ENCODE data around the gene ASB18.
A peak's percentile ranks its signal among the peaks of the same experiment; 100 is the strongest.

ASB18 gene

GRCh38 chr2:236173036-236173728 lies 91.0 kb downstream of the ASB18 start:
- no peak for DNase-seq

DNA sequence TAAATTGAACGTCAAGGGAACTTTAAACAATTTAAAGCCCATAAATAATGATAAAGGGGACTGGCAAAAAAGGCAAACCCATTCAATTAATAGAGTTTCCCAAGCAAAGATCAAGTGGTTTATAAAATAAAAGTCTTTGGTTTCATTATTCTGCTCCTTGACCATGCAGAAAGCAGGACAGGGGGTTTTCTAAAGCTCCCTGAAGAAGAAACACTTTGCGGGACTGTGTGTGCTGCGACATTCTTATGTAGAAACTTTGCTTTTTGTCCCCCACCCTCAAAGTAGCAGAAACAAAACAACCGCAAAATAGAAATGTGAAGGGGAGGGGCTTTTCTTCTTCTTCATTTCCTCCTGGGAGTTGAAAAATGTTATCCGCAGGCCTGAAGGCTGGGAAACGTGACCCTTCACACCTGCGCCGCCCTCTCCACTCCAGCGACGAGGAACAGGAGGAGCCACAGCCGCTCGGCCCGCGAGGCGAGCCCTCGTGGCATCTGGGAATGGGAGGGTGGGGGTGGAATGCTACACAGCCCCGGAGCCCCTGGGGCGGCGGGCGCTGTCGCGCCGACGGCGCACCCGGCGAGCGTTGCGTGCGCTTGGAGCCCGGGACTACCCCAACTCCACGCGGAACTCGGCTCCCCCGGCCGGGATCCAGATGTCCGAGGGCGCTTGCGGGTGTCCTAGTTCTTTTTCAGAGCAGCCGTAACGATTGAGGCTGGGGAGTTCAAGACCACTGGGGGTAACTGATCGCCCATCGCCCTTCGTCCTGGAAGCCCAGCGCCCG lies 91.8 kb downstream of the ASB18 start:
- no peak for DNase-seq

- no peak for DNase-seq
These were observed 92.4 kb downstream of the ASB18 start for GRCh38 chr2:236171680-236172254.

- no peak for DNase-seq
These were observed 93.0 kb downstream of the ASB18 start for GRCh38 chr2:236171181-236171679.

GRCh38 chr2:236170590-236171165 lies 93.5 kb downstream of the ASB18 start:
- DNase-seq = no peak

DNA sequence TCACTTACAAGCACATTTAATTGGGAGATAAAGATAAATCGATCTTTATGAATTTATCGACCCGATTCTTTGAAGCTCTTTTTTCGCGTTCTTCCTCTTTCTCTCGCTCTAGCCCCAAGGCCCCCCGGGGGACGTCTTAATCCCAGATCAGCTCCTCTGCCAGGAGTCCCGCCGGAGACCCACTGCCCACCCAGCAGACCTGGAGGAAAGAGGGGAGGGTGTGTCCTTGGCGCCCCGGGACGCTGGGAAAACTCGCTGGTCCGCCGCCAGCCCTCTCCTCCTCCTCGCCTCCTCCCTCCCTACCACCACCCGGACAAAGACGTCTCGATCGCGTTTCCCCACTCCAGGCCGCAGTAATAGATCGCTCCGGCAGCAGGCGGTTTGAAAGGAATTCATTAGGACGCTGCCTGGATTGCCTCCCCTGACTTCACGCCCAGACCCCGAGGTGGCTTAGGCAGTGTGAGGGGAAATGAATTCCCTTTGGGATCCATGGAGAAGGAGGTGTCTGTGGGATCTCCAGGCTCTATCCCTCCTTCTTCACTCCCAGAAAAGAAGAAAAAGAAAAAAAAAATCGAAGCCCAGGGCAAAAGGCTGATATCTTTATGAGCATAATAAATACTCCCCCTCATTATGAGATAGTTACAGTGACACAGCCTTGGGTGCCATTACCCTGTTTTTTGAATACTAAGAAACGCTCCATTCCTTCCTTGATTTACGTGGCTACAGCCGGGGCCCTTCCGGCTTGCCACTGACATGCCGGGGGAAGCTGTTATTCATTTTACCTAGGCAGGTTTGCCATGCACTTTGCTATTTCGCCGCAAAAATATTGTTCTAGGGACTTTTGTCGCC lies 94.2 kb downstream of the ASB18 start:
- no peak for DNase-seq

DNA sequence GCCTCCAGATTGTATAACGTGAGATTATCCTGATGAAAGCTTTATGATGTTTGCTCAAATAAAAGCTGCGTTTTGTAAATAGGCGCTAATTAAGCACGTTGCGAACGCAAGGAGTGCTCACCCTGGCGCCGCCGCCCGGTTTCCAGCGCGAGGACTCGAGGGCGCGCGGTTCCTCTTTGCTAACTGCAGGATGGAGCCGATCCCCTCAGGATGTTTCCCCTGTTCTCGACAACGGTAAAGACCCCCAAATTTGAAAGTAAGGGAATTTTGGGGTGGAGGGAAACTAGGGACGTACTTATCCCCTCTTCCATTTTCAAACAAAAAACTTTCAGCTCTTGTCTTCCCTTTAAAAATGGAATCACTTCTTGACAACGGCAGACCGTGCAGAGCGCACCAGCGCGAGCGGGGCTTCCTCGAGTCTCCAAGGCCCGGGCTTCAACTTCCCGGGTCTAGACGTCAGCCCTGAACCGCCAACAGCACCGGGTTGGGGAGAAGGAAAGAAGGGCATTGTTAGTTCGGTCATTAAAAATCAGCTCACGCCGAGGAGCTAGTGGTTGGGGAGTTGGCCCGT lies 95.0 kb downstream of the ASB18 start:
- DNase-seq = no peak

DNA sequence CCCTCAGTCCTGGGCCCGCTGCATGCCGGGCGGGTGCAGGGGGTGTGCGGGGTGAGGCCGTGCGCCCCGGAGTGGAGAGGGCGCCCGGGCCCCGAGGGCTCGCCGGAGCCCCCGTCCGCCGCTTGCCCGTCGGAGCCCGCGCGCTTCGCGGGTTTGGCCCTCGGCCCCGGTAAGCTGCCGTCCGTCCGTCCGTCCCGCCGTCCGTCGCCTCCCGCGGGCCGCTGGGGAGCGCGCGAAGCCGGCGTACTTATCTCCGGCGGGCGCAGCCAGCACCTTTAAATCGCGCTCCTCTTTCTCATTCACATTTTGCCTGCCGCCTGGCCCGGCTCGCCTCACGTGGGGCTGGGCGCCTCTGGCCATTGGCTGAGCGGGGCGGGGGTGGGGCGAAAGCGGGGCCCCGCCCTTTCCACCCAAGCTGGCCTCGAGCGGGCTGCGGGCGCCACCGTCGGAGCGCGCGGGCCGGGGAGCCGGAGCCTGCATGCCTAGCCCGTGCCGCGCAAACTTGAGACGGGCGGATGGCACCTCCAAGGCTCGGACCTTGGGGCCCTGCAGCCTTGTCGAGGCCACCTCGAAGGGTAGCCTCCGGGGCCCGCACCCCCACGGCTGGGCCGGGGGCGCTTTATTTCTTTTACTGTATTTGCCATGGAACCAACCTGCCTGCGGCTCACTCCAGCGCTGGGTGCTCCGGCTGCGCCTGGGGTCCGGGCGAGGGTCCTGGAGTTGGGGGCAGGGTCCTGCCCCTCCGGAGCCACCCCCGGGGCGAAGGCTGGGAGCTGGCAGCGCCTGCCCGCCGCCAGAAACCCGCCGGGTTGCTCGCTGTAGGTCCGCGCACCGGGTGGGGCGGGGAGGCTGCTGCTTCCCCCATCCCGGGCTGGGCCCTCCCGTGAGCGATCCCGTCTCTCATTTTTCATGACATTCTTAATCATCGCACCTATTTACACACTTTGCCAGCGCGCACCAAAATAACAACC lies 95.8 kb downstream of the ASB18 start, which contains the start of gene GBX2:
GBX2 (minus strand) TSS at position 277 of the 971 bp plus-strand sequence. CDS start 415 bp downstream, outside the sequence.
- peak; percentile 49 for DNase-seq

- peak; percentile 34 for DNase-seq
These were observed 96.7 kb downstream of the ASB18 start for GRCh38 chr2:236167297-236168109.

DNA sequence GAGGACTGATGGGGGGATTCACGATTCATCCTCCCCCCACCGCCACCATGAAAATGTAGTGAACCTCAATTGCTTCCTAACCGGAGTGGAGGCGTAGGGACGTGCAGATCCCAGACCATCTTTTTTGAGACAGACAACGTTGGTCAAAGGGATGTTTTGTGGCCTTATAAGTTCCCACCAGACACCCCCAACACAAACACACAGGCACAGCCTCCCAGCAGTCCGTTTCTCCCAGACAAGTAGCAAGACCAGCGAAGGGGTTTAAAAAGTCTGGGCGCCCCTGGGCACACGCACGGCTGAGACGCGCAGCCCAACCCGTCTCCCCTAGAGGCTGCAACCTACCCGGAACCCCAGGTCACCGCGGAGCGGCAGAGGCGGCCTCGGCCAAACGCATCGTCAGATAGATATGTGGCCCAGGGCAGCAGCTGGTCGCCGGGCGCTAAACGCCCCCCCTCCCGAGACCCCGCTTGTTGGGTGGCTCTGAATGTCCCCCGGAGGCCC lies 97.4 kb downstream of the ASB18 start:
- no peak for DNase-seq

GRCh38 chr2:236165842-236166795 lies 98.1 kb downstream of the ASB18 start:
- DNase-seq = no peak

DNA sequence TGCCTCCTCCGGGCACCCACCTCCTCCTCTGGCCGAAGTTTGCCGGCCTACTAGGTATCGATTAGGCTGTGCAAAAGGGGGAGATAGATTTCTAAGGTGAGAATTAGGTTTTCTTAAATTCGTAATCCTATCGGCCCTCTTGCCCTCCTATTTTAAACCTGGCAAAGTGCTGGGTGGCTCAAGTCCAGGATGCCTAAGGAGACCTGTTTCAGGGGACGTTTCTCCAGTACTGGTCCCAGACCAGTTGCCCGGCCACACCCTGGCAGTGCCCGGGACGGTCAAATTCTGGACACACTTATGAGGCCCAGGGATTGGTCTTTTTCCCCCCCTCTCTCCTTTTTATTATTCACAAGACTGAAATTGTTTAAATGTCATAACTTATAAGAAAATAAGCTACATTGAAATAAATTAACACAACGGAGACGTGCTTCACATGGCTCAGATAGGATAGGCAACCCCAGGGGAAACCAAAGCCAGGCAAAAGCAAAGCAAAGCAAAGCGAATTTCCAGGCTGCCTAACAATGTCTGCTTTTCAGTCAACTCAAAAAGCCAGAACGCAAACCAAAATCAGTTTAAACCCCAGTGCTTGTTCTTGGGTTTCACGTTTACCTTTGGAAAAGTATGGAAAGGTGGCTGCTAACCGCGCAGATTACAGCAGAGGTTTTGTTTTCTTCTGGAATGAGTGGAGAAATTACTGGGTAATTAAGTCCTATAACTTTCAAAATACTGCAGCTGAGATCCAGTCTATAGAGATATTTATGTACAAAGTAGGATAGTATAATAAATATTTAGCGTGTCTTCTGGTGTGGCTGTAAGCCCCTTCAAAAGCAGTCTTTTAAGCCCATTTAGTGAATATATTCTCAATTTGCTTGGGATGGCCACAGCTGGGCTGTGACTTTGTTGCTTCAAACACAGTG lies 99.0 kb downstream of the ASB18 start:
- DNase-seq = no peak

DNA sequence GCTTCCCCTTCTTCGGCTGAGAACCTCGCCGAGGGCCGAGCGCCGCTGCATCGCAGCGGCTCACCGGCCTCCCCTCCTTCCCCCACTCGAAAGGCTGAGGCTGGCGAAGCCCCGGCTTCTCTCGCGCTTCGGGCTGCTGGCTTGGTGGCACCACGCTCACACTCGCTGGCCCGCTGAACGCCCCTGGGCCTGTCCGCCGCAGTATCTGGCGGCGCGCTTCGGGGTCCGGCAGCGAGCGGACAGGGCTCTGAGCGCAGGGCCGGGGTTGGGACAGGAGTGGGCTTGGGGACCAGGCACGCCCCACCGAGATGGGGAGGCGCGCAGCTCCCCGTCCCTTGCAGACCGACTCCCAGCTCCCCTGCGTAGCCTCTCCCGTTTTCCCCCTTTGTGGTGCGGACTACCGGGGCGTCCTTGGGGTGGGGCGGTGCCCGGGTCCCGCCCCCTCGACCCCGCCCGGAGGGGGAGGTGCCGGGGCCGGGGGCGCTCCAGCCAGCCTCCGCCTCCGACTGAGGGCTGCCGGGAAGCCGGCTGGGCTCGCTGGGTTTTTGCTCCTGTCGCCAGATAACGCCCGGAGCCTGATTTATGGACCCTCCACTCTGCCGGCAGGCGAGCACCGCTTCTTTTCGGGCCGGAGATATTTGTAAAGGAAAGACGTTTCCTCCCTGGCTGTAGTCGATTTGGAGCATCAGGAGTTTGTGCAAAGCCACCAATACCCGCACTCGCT lies 99.8 kb downstream of the ASB18 start:
- no peak for DNase-seq

- no peak for DNase-seq
These were observed 100.6 kb downstream of the ASB18 start for GRCh38 chr2:236163471-236164200.

GRCh38 chr2:236162882-236163470 lies 101.2 kb downstream of the ASB18 start:
- DNase-seq = no peak
